K562 (cell line): ENCODE measurements around the gene MT4. TPM values are rescaled to one million over a fixed set of nuclear protein-coding genes. Genes with fewer than 3 reads are reported as not detected.

Source experiments
- ARID3A ChIP-seq: IDR thresholded peaks from 2 replicates; pipeline ENCODE4 v1.6.1; 2012; ENCODE audit warnings: low read depth, low read length, improper control_type of control experiment, borderline replicate concordance
- GTF2E2 ChIP-seq: fragments of 200-800 bp; sonication (Bioruptor generic); IDR thresholded peaks from 2 replicates; pipeline ENCODE4 v1.6.1; 2016; ENCODE audit warnings: missing genetic modification characterization, missing compliant biosample characterization
- MCM7 ChIP-seq, 2 experiments: fragments of 450-650 bp; IDR thresholded peaks; 2 replicates each; pipeline ENCODE4 v1.6.1; 2016 to 2018
- NR4A1 ChIP-seq, 2 experiments: fragments of 250-450 bp in 1 of 2; fragments of 450-650 bp in 1 of 2; sonication (Bioruptor Pico) in 1 of 2; IDR thresholded peaks; 2 replicates each; pipeline versions ENCODE4 v1.4.0 to v1.6.1; 2016 to 2020; ENCODE audit warnings: mild to moderate bottlenecking in 2 of 2, missing compliant biosample characterization in 1 of 2, missing genetic modification characterization in 1 of 2, moderate library complexity in 1 of 2
- SRSF7 ChIP-seq: fragments of 200-400 bp; formaldehyde crosslinking; optimal IDR thresholded peaks from 2 replicates; pipeline ENCODE3; 2017; ENCODE audit warnings: mild to moderate bottlenecking, low read depth, low read length
- ZNF431 ChIP-seq: sonication (generic); formaldehyde crosslinking; IDR thresholded peaks from 2 replicates; pipeline ENCODE4 v1.8.0; 2022; ENCODE audit warnings: mild to moderate bottlenecking, missing genetic modification reagents
- polyA plus RNA-seq, 8 experiments: library from polyadenylated mRNA; depleted of rRNA in 4 of 8; stranded (reverse) in 5 of 8; unstranded in 3 of 8; fragments of >200 nt; fragmentation: Nextera tagmentation in 2 of 8; fragmentation: Illumina TruSeq in 1 of 8; extraction: Ambion mirVana in 2 of 8; extraction: Trizol in 1 of 8; gene quantifications; 2 replicates each; pipeline versions ENCODE4 v1.2.1 to v1.2.3, GENCODE V29; 2011 to 2014; ENCODE audit warnings: inconsistent platforms in 1 of 8, missing spikeins in 1 of 8
- total RNA-seq, 7 experiments: library from RNA; depleted of rRNA in 6 of 7; stranded (reverse); fragments of >200 nt in 6 of 7; fragmentation: Illumina TruSeq in 2 of 7; extraction: Trizol in 2 of 7; gene quantifications; 2 replicates each; pipeline versions ENCODE4 v1.2.1 to v1.2.3, GENCODE V29; 2011 to 2021; ENCODE audit warnings: low replicate concordance in 1 of 7
- TF ChIP-seq, protein P1 (sequence below): fragments of 200-600 bp; sonication (generic); IDR thresholded peaks from one replicate; pipeline ENCODE4 v1.6.1; 2012; ENCODE audit warnings: mild to moderate bottlenecking, low read depth, low read length, inconsistent platforms
- TF ChIP-seq, protein P2 (sequence below): fragments of 450-650 bp; formaldehyde crosslinking; IDR thresholded peaks from 2 replicates; pipeline ENCODE4 v1.4.0; 2020; ENCODE audit warnings: mild to moderate bottlenecking, mixed read lengths

The MT4 gene
- total and polyA plus RNA-seq, 9 of the 15 experiments (the other 6 are each of a cell fraction or from before 2014, with no cell fraction given) = not detected

GRCh38 chr16:56608043-56608875, 43.4 kb downstream of the MT4 start, which contains the start of gene MT2A (continued):
- TF ChIP-seq, protein P1, sequence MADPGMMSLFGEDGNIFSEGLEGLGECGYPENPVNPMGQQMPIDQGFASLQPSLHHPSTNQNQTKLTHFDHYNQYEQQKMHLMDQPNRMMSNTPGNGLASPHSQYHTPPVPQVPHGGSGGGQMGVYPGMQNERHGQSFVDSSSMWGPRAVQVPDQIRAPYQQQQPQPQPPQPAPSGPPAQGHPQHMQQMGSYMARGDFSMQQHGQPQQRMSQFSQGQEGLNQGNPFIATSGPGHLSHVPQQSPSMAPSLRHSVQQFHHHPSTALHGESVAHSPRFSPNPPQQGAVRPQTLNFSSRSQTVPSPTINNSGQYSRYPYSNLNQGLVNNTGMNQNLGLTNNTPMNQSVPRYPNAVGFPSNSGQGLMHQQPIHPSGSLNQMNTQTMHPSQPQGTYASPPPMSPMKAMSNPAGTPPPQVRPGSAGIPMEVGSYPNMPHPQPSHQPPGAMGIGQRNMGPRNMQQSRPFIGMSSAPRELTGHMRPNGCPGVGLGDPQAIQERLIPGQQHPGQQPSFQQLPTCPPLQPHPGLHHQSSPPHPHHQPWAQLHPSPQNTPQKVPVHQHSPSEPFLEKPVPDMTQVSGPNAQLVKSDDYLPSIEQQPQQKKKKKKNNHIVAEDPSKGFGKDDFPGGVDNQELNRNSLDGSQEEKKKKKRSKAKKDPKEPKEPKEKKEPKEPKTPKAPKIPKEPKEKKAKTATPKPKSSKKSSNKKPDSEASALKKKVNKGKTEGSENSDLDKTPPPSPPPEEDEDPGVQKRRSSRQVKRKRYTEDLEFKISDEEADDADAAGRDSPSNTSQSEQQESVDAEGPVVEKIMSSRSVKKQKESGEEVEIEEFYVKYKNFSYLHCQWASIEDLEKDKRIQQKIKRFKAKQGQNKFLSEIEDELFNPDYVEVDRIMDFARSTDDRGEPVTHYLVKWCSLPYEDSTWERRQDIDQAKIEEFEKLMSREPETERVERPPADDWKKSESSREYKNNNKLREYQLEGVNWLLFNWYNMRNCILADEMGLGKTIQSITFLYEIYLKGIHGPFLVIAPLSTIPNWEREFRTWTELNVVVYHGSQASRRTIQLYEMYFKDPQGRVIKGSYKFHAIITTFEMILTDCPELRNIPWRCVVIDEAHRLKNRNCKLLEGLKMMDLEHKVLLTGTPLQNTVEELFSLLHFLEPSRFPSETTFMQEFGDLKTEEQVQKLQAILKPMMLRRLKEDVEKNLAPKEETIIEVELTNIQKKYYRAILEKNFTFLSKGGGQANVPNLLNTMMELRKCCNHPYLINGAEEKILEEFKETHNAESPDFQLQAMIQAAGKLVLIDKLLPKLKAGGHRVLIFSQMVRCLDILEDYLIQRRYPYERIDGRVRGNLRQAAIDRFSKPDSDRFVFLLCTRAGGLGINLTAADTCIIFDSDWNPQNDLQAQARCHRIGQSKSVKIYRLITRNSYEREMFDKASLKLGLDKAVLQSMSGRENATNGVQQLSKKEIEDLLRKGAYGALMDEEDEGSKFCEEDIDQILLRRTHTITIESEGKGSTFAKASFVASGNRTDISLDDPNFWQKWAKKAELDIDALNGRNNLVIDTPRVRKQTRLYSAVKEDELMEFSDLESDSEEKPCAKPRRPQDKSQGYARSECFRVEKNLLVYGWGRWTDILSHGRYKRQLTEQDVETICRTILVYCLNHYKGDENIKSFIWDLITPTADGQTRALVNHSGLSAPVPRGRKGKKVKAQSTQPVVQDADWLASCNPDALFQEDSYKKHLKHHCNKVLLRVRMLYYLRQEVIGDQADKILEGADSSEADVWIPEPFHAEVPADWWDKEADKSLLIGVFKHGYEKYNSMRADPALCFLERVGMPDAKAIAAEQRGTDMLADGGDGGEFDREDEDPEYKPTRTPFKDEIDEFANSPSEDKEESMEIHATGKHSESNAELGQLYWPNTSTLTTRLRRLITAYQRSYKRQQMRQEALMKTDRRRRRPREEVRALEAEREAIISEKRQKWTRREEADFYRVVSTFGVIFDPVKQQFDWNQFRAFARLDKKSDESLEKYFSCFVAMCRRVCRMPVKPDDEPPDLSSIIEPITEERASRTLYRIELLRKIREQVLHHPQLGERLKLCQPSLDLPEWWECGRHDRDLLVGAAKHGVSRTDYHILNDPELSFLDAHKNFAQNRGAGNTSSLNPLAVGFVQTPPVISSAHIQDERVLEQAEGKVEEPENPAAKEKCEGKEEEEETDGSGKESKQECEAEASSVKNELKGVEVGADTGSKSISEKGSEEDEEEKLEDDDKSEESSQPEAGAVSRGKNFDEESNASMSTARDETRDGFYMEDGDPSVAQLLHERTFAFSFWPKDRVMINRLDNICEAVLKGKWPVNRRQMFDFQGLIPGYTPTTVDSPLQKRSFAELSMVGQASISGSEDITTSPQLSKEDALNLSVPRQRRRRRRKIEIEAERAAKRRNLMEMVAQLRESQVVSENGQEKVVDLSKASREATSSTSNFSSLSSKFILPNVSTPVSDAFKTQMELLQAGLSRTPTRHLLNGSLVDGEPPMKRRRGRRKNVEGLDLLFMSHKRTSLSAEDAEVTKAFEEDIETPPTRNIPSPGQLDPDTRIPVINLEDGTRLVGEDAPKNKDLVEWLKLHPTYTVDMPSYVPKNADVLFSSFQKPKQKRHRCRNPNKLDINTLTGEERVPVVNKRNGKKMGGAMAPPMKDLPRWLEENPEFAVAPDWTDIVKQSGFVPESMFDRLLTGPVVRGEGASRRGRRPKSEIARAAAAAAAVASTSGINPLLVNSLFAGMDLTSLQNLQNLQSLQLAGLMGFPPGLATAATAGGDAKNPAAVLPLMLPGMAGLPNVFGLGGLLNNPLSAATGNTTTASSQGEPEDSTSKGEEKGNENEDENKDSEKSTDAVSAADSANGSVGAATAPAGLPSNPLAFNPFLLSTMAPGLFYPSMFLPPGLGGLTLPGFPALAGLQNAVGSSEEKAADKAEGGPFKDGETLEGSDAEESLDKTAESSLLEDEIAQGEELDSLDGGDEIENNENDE = no peak
- TF ChIP-seq GTF2E2 (tag) (no peak), NR4A1 (CRISPR knock-in tag; IDR thresholded peaks at IDR 0.05) (no peak), NR4A1 (tag; IDR thresholded peaks at IDR 0.05) (no peak), ARID3A (no peak), SRSF7 (no peak), MCM7 (IDR thresholded peaks at IDR 0.05) (no peak), ZNF431 (no peak)
- TF ChIP-seq, protein P2, sequence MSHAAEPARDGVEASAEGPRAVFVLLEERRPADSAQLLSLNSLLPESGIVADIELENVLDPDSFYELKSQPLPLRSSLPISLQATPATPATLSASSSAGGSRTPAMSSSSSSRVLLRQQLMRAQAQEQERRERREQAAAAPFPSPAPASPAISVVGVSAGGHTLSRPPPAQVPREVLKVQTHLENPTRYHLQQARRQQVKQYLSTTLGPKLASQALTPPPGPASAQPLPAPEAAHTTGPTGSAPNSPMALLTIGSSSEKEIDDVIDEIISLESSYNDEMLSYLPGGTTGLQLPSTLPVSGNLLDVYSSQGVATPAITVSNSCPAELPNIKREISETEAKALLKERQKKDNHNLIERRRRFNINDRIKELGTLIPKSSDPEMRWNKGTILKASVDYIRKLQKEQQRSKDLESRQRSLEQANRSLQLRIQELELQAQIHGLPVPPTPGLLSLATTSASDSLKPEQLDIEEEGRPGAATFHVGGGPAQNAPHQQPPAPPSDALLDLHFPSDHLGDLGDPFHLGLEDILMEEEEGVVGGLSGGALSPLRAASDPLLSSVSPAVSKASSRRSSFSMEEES = no peak
